Mammary epithelial cell (primary cell): ENCODE measurements around the gene CCDC187.

Source experiments
- CTCF ChIP-seq, 2 donors: IDR thresholded peaks in 1 of 2; conservative IDR thresholded peaks in 1 of 2; 2 replicates each; pipeline ENCODE4 v1.5.1; 2011 to 2012; ENCODE audit warnings: inconsistent platforms in 2 of 2, low read length in 2 of 2, mild to moderate bottlenecking in 2 of 2, control low read depth in 1 of 2, low read depth in 1 of 2; ENCODE audit not compliant: insufficient read depth in 1 of 2; ENCODE audit errors: extremely low read depth in 1 of 2
- EZH2 ChIP-seq: IDR thresholded peaks from 2 replicates; pipeline ENCODE4 v1.6.1; 2012; ENCODE audit warnings: low read length, inconsistent platforms, borderline replicate concordance

- TF ChIP-seq CTCF (conservative IDR thresholded peaks at IDR 0.05 in 1 of 2, IDR thresholded peaks at IDR 0.05 in 1 of 2; ENCODE audit: extremely low read depth in 1 of 2, insufficient read depth in 1 of 2, low read depth in 1 of 2, low read length in 2 of 2) (no peak), EZH2 (no peak)
Measured at GRCh38 chr9:136276716-136277115, 27.2 kb downstream of the CCDC187 start.
